Measurements from ENCODE around the gene IGFBP1. TPM values are rescaled to one million over a fixed set of nuclear protein-coding genes. Genes with fewer than 3 reads are reported as not detected.

Gene IGFBP1
- polyA plus RNA-seq, 2 of the 4 experiments (the other 2 are of a cell fraction): 4.4 to 8.4 TPM

DNA sequence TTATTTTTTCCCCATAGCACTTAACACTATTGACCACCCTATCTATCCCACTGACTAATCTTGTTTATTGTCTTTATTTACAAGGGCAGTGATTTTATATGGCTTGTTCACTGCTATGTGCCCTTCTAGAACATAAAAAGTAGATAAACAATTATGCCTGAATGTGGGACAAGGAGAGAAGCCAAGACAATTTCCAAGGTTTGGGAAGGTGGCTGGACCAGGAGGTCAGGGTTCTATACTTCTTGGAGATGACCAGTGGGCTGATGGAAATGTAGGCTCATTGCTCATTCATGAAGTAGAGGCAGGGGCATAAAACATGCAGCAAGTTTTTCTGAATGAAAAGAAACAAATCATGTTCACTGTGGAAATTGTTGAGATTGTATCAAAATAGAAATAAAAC lies 21.3 kb downstream of the IGFBP1 start:
- ChIA-PET POLR2A (no interaction called here), CTCF (interaction anchor here (1.1 to 2.6 kb wide), 3 partner anchors 9 to 1271 kb away, joined by 4 to 13 read pairs (median 7); no protein-coding TSS in a partner anchor)
- FAIRE-seq (no peak), DNase-seq (ENCODE audit: low read depth in 1 of 2, low spot score in 1 of 2) (no peak), ATAC-seq (peak in 1 of 2 experiments; percentile 18; a peak in 3 of 6 replicates)
- no peak for TF ChIP-seq GATA3 (IDR thresholded peaks at IDR 0.05; ENCODE audit: borderline replicate concordance)
- no peak for TF ChIP-seq FOSL2 (IDR thresholded peaks at IDR 0.05)
- TF ChIP-seq FOSL2 (CRISPR knock-in tag; IDR thresholded peaks at IDR 0.05): no peak
- TF ChIP-seq SMC3 (IDR thresholded peaks at IDR 0.05): no peak
- TF ChIP-seq, protein P1, sequence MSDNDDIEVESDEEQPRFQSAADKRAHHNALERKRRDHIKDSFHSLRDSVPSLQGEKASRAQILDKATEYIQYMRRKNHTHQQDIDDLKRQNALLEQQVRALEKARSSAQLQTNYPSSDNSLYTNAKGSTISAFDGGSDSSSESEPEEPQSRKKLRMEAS (IDR thresholded peaks at IDR 0.05): no peak
- TF ChIP-seq MAZ (IDR thresholded peaks at IDR 0.05; ENCODE audit: borderline replicate concordance, low read depth, low read length): no peak
- Histone ChIP-seq H3K4me1 (no peaks in the 10 kb centered on the region), H3K4me2 (no peak overlapping the region), H3K9me3 (0 out of 3 replicates have a peak, but pooled peaks cover 5% of the 10 kb centered on the region), H3K4me3 (no peak overlapping the region), H3K27ac (no peak overlapping the region)

DNA sequence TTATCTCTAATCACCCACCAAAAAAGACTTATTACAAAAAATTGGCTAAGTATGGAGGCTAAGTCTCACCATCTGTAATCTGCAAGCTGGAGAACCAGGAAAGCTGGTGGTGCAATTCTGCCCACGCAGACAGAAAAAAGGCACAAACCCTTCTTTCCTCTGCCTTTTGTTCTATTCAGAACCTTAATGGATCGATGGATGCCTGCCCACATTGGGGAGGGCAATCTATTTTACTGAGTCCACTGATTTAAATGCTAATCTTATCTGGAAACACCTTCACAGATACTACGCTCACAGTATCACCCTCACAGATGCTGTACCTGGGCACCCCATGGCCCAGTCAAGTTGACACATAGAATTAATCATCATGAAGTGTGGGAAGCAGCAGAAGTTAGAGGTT lies 22.6 kb downstream of the IGFBP1 start:
- no peak overlapping the region for H3K4me2 ChIP-seq
- ATAC-seq (peak in 1 of 2 experiments; percentile 7; a peak in 2 of 6 replicates), FAIRE-seq (no peak), DNase-seq (ENCODE audit: low read depth in 1 of 2, low spot score in 1 of 2) (no peak)
- no peaks in the 10 kb centered on the region for H3K4me1 ChIP-seq
- H3K27ac ChIP-seq: no peak overlapping the region
- H3K9me3 ChIP-seq: no peaks in the 10 kb centered on the region
- TF ChIP-seq, protein P2, sequence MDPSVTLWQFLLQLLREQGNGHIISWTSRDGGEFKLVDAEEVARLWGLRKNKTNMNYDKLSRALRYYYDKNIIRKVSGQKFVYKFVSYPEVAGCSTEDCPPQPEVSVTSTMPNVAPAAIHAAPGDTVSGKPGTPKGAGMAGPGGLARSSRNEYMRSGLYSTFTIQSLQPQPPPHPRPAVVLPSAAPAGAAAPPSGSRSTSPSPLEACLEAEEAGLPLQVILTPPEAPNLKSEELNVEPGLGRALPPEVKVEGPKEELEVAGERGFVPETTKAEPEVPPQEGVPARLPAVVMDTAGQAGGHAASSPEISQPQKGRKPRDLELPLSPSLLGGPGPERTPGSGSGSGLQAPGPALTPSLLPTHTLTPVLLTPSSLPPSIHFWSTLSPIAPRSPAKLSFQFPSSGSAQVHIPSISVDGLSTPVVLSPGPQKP (IDR thresholded peaks at IDR 0.05; ENCODE audit: low read depth, low read length): no peak
- WGBS (ENCODE audit: missing lambda C conversion rate): 71% methylated on average over 3 of the region's 3 CpGs
- H3K4me3 ChIP-seq: no peak overlapping the region
- CTCF ChIA-PET: interaction anchor here (1.5 kb wide), 1 partner anchor 11 kb away, joined by 10 read pairs; the partner anchor contains the start of gene IGFBP3
- POLR2A ChIA-PET: interaction anchor here (1.0 kb wide), 1 partner anchor 10 kb away, joined by 3 read pairs; the partner anchor contains the start of gene IGFBP3

DNA sequence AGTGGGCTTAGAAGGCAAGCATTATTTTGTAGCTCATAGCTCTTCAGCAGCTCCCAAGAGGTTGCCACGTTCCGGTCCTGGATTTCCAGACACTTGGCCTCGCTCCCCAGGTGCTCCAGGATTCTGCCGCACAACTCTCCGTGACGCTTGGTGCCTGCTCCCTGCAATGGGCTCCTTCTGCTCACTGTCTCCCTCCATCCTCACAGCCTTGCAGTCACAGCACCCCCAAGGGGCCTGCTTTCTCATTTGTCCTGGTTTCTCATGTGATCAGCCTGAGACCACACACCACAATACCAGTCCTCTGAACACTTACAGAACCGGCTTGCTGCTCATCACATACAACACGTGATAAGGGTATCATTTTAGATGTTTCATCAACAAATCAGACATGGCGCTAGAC lies 23.0 kb downstream of the IGFBP1 start:
- ChIA-PET CTCF (interaction anchor here (1.5 kb wide), 1 partner anchor 11 kb away, joined by 10 read pairs; the partner anchor contains the start of gene IGFBP3), POLR2A (interaction anchor here (1.0 kb wide), 1 partner anchor 9 kb away, joined by 3 read pairs; the partner anchor contains the start of gene IGFBP3)
- H3K9me3 ChIP-seq: no peaks in the 10 kb centered on the region
- TF ChIP-seq POLR2AphosphoS2 (conservative IDR thresholded peaks at IDR 0.05; ENCODE audit: low read length): peak; percentile 71; the same call in 1 of the 2 replicates
- TF ChIP-seq, protein P3, sequence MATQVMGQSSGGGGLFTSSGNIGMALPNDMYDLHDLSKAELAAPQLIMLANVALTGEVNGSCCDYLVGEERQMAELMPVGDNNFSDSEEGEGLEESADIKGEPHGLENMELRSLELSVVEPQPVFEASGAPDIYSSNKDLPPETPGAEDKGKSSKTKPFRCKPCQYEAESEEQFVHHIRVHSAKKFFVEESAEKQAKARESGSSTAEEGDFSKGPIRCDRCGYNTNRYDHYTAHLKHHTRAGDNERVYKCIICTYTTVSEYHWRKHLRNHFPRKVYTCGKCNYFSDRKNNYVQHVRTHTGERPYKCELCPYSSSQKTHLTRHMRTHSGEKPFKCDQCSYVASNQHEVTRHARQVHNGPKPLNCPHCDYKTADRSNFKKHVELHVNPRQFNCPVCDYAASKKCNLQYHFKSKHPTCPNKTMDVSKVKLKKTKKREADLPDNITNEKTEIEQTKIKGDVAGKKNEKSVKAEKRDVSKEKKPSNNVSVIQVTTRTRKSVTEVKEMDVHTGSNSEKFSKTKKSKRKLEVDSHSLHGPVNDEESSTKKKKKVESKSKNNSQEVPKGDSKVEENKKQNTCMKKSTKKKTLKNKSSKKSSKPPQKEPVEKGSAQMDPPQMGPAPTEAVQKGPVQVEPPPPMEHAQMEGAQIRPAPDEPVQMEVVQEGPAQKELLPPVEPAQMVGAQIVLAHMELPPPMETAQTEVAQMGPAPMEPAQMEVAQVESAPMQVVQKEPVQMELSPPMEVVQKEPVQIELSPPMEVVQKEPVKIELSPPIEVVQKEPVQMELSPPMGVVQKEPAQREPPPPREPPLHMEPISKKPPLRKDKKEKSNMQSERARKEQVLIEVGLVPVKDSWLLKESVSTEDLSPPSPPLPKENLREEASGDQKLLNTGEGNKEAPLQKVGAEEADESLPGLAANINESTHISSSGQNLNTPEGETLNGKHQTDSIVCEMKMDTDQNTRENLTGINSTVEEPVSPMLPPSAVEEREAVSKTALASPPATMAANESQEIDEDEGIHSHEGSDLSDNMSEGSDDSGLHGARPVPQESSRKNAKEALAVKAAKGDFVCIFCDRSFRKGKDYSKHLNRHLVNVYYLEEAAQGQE (IDR thresholded peaks at IDR 0.05): no peak
- H3K4me1 ChIP-seq: no peaks in the 10 kb centered on the region
- DNase-seq (ENCODE audit: low read depth in 1 of 2, low spot score in 1 of 2): no peak
- WGBS (ENCODE audit: missing lambda C conversion rate): 86% methylated on average over 9 of the region's 9 CpGs
- no peak overlapping the region for H3K27ac ChIP-seq
- peak; percentile 13 to 54; a peak in 5 of 6 replicates for ATAC-seq
- H3K4me2 ChIP-seq: no peak overlapping the region
- FAIRE-seq: no peak
- H3K4me3 ChIP-seq: no peak overlapping the region

DNA sequence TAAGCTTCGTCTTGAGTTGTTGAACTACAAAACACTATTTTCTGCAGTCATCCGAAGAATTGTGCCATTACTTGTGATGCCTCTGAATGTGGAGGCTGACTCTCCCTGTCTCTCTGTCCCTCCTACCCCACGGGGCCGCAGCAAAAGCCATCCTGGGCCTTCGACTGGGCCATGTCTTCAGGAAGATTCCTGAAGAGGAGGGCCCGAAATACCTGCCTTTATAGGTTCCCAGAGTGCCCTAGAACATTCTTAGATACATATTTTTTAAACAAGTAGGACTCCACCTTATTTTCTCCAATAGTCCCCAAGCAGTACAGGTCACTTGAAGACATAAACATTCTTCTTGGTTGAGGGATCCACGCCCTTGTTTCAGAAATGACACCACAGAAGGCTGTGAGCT lies 24.7 kb downstream of the IGFBP1 start:
- TF ChIP-seq HOXB5 (CRISPR knock-in tag; IDR thresholded peaks at IDR 0.05): no peak
- TF ChIP-seq EP300 (IDR thresholded peaks at IDR 0.05): no peak
- no peak for TF ChIP-seq ZC3H11A (IDR thresholded peaks at IDR 0.05)
- TF ChIP-seq JUN (IDR thresholded peaks at IDR 0.05): no peak
- no peak for TF ChIP-seq GATA3 (IDR thresholded peaks at IDR 0.05; ENCODE audit: borderline replicate concordance)
- ChIA-PET POLR2A (no interaction called here), CTCF (interaction anchor here (1.0 to 2.2 kb wide), 6 partner anchors 10 to 1267 kb away, joined by 3 to 13 read pairs (median 5); no protein-coding TSS in a partner anchor)
- FAIRE-seq (no peak), DNase-seq (ENCODE audit: low read depth in 1 of 2, low spot score in 1 of 2) (no peak), ATAC-seq (no peak)
- Histone ChIP-seq H3K4me2 (no peak overlapping the region), H3K27ac (no peak overlapping the region), H3K4me1 (peaks cover 6% of the 10 kb centered on the region; the same call in 1 of the 3 replicates), H3K9me3 (no peaks in the 10 kb centered on the region), H3K4me3 (no peak overlapping the region)
- 80% methylated on average over 7 of the region's 7 CpGs for WGBS (ENCODE audit: missing lambda C conversion rate)
